Left ventricle myocardium superior (tissue), 1 donor: ENCODE results near the gene TSPAN32. TPM values are rescaled to one million over a fixed set of nuclear protein-coding genes. Genes with fewer than 3 reads are reported as not detected.
"Not testable (repeated sequence)": the region's sequence is repeated elsewhere in the genome, so short reads cannot be mapped to it uniquely, and the experiment has no call there.

Experiments used
- ATAC-seq: fragments of 200-7000 bp; cut with Tn5 transposase; one replicate; pipeline ENCODE4 v1.9.1; 2020; ENCODE audit warnings: mild to moderate bottlenecking, moderate library complexity
- DNase-seq: peaks from one replicate; pipeline ENCODE4 v3.0.0-alpha.2; 2020
- intact Hi-C: fragments of 100-400 bp; cut with micrococcal nuclease; formaldehyde crosslinking; loops from one replicate; pipeline ENCODE4 v1.11.0; 2022
- total RNA-seq: library from RNA; stranded (reverse); fragmentation: NEBNext Ultra II Directional; extraction: Animal tissue kit (Norgen Biotek cat#: 25700); gene quantifications from one replicate; pipeline ENCODE4 v1.2.1, GENCODE V29; 2021
- donor health status: DM: no; HTN: yes; CAD: no; lungs with severe emphysema.

Gene TSPAN32
- total RNA-seq, 1 donor from 2014 or later: 19.9 TPM

DNA sequence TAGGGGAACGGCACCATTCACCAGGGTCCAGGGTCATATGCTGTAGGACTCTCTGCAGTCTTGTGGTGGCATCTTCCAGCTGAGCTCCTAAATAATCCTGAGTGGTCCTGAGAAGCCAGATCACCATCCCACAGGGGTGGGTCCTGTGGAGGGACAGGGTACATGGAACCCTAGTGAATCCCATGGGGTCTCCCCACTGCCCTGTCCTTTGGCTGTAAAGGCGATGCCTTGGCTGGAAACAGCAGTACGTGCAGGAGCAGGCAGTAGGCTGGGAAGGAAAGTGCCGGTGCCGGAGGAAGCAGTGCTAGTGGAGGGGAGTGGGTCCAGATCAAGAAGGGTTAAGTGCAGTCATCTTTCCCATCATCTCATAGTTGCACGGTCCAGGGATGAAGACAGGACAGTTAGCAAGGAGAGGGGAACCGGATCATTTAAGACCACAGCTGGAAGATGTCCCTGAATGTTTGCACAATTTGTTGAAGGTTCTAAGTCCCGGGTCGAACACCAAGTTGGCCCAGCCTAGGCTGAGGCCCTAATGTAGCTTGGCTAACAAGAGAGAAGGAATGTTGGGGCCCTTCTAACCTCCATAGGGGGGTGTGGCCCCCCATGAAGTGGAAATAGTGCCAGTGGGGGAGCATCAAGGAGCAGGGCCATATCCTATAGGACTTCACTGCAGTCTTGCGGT, 18.1 kb downstream of the TSPAN32 start:
- intact Hi-C loops: no loop called here
- DNase-seq (no peak), ATAC-seq (no peak)

DNA sequence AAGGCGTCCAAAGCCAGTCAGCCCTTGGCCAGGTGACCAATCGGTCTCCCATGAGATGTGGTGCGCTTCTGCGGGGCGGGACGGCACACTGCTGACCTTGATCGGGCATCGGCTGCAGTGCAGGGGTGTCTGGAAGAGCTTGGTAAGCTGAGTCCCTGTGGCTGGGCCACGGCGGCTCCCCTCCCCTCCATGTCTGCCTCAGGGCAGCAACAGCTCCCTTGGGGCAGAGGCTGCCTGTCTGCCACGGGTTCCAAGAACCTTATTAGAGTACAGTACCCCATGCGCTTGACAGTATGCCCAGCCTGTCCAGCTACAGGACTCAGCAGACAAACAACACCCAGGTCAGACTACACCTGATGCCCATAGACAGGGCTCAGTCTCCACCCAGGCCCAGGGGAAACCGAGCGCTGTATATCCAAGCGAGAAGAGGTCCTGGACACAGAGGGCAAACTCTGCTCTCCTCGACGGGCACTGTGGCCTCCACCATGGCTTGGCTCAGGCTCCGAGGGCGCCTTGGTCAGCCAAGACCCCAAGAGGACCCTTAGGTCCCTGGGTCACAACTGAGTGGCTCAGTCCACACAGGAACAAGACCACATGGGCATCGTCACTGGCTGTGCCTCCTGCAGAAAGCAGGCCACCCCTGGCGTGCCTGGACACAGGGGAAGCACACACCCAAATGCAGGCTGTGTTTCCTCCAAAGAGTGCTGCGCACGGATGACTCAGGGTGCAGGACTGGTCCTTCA, 18.9 kb downstream of the TSPAN32 start:
- ATAC-seq: no peak
- intact Hi-C loops: no loop called here
- no peak for DNase-seq

DNA sequence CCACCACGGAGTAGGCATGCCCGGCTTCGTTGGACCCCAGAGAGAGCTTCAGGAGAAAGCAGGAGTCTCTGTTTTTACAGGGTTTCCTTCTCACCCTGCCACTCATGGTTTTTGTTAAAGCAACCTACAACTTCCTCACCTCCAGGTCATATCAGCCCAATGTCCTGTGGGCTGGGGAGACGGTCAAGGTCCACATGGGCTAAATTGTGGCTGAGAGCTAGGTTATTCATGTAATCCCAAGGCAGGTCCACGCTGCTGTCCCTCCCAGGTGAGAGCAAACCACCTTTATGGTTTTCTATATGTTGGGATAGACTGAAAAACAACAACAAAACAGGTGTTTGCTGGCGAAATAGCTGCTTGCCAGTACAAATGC, 19.5 kb downstream of the TSPAN32 start:
- intact Hi-C loops: no loop called here
- ATAC-seq: no peak
- DNase-seq: no peak

DNA sequence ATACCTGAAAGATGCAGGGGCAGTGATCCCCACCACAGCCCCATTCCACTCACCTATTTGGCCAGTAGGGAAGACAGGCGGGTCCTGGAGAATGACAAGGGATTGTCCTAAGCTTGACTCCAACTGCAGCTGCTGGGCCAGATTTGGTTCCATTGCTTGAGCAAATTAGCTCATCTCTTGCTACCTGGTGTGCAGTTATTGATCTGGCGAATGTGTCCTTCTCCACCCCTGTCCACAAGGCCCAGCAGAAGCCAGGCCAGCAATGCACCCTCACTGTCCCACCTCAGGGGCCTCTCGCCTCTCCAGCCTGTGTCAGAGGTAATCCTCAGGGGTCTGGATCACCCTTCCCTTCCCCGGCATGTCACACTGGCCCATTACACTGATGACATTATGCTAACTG, 23.3 kb downstream of the TSPAN32 start:
- ATAC-seq (peak; percentile 3), DNase-seq (no peak)
- intact Hi-C loops: no loop called here

DNA sequence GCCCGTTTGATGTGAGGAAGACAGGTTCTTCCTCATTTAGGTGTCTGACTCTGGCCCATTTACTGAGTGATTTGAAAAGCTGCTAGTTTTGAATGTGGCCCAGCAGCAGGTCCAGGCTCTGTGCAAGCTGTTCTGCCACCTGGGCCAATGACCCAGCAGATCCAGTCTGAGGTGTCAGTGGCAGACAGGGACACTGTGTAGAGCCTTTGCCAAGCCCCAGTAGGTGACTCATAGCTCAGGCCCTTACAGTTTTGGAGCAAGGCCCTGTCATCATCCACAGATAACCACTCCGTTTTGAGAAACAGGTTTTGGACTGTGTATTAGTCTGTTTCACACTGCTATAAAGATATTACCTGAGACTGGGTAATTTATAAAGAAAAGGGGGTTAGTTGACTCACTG, 23.9 kb downstream of the TSPAN32 start:
- intact Hi-C loops: no loop called here
- peak; percentile 99 for ATAC-seq

DNA sequence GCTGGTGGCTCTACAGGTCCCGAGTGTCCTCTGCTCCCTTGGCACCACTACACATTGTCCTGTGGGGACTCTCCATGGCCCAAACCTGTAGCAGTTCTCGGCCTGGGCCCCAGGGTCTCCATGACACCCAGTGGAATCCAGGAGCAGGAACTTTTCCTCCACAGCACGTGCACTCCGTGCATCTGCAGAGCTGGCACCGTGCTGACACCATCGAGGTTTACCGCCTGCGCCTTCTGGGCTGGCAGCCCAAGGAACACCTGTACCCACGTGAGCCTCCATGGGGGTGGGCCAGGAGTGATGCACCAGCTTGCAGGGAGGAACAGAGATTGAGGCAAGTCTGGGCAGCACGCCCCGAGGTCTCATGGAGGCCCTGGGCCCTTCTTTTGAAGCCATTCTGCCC, 25.2 kb downstream of the TSPAN32 start:
- ATAC-seq (no peak), DNase-seq (no peak)
- intact Hi-C loops: no loop called here

More for the DNA sequence above, 23.9 kb downstream of the TSPAN32 start:
- DNase-seq: peak; percentile 68

DNA sequence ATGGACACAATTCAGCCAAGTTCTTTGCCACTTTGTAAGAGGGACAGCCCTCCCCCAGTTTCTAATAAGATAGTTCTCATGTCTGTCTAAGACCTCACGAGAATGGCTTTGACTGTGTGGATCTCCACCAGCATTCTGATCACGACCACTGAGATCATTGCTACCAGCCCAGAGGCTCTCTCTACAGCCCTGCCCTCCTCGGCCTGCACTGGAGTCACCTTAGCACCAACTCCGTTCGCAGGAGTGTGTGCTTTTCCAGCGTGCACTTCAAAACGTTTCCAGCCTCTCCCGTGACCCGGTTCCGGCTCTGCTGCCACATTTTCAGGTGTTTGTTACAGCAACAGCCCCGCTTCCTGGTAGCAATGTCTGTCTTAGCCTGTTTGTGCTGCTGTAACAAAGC, 26.2 kb downstream of the TSPAN32 start:
- DNase-seq (no peak), ATAC-seq (no peak)
- intact Hi-C loops: no loop called here

DNA sequence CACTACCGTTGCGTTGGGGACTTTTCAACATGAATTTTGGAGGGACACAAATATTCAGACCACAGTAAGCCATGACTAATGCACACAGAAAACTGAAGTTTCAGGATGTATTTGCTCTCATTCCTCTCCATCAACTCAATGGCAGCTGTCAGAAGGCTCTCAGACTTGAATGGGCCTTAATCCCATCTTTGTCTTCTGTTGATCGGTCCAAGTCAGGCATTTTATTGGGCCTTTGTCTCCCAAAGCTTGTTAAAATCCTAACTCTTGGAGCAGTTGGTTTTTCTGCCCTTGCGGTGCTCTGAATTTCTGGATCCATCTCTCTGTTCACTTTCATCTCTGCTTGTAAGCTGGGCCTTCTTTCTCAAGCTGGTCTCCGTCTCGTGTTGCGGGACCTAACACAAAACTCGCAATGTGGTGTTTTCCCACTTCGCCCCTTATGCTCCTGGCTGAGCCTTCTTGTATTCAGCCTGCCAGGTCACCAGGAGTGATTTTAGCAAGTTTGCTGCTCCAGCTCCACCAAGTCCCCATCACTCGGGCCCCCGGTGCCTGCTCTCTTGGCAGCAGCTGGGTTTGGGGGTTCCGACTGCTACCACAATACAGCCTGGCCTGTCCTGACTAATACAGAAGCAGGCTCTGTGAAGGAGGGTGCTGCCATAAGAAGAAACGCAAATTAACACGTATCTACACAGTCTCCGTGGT, 27.0 kb downstream of the TSPAN32 start:
- ATAC-seq (no peak), DNase-seq (no peak)
- intact Hi-C loops: no loop called here

DNA sequence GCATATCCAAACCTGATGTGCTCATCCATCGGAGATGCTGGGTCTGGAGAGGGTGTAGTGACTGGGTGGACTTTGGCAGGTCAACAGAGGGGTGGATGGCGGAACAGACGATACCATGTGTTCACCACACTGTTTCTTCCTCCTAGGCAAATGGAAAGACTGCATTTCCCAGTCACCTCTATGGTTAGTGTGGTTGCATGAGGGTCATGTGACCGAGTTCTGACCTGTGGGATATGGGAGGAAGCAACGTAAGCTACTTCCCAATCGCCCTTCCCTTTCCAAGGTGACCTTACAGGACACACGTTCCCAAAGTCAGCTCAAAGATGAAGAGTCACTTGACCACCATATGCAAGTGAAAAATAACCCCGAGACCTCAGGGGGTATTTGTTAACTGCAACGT, 27.7 kb downstream of the TSPAN32 start:
- DNase-seq (no peak), ATAC-seq (no peak)
- intact Hi-C loops: no loop called here

DNA sequence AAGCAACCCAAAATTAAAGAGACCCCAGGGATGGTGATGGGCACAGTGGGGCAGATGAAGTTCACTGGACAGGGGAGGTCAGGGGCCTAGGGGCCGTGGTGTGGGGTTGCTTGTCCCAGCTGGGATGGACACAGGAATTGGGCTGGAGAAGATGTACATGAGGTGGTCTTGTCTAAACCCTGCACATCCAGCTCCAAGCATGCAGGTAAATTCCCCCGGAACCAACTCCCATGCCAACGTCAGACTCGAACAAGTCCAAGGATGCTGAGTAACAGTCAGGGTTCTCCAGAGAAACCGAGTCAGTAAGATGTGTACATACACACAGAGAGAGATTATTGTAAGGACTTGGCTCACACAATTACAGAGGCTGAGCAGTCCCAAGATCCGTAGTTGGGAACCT, 28.9 kb downstream of the TSPAN32 start:
- no peak for ATAC-seq
- DNase-seq: no peak
- intact Hi-C loops: no loop called here

DNA sequence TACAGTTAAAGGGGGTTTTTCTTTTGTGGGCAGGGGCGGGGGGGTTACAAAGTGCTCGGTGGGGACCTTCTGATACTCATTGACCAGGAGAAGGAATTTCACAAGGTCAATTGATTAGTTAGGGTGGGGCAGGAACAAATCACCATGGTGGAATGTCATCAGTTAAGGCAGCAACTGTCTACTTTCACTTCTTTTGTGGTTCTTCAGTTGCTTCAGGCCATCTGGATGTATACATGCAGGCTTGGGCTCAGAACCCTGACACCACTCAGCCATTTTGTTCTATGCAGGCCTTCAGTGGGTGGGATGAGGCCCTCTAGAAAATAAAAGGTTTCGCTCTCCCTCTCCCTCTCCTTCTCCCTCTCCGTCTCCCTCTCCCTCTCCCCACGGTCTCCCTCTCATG, 29.6 kb downstream of the TSPAN32 start:
- DNase-seq (no peak), ATAC-seq (no peak)
- intact Hi-C loops: no loop called here

DNA sequence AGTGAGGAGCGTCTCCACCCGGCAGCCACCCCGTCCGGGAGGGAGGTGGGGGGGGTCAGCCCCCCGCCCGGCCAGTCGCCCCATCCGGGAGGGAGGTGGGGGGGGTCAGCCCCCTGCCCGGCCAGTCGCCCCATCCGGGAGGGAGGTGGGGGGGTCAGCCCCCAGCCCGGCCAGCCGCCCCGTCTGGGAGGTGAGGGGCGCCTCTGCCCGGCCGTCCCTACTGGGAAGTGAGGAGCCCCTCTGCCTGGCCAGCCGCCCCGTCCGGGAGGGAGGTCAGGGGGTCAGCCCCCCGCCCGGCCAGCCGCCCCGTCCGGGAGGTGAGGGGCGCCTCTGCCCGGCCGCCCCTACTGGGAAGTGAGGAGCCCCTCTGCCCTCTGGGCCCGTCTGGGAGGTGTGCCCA, 30.8 kb downstream of the TSPAN32 start:
- ATAC-seq, intact Hi-C loops: not testable (repeated sequence)

DNA sequence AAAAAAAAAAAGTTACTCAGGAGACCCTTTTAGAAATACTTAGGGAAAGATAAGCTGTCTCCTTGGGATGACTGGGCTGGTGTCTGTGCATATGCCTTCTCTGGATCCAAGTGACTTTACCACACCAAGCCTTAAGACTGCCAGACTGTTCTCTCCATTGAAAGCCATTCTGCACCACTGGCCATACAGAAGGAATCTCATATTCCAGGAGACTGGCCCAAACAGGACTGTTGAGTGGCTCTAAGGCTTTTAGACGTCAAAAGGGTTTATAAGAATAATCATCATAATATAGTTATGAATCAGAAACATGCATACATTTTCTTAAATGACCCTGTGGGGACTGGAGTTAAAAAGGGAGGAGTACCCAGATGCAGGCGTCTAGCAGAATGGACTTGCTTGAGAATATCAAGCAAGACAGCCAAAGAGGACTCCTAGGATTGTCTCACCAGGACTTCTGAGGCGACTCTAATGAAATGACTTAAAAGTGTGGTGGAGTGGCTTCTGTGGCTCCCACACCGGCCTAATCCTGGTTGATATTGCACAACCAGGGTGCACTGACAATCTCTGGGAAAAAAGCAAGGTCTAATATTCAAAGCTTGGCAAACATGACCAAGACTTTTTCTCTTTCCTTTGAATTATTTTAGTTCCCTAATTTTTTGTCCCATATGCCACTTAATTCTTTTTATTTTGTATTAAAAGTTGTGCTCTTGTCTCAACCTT, 31.8 kb downstream of the TSPAN32 start:
- DNase-seq, intact Hi-C loops, ATAC-seq: not testable (repeated sequence)

More for the DNA sequence above, 30.8 kb downstream of the TSPAN32 start:
- not testable (repeated sequence) for DNase-seq

DNA sequence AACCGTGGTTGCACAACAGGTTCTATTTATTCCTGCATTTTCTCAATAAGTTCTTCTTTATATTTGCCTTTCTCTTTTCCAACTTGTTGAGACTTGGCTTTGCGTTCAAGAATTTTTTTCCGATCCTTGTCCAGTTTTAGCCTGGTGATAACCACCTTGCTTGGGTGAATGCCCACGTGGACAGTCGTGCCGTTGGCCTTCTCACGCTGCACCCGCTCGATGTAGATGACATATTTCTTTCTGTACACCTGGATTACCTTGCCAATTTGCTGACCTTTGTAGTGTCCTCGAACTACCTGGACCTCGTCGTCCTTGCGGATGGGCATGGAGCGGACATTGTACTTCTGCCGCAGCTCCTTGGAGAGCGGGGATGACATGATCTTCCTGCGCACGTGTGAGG, 33.5 kb downstream of the TSPAN32 start:
- not testable (repeated sequence) for ATAC-seq, DNase-seq

DNA sequence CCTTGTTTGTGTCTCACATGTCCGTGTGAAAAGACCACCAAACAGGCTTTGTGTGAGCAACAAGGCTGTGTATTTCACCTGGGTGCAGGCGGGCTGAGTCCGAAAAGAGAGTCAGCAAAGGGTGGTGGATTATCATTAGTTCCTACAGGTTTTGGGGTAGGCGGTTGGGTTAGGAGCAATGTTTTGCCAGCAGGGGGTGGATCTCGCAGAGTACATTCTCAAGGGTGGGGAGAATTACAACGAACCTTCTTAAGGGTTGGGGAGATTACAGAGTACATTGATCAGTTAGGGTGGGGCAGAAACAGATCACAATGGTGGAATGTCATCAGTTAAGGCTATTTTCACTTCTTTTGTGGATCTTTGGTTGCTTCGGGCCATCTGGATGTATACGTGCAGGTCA, 36.9 kb downstream of the TSPAN32 start:
- intact Hi-C loops, DNase-seq, ATAC-seq: not testable (repeated sequence)

More for the DNA sequence above, 33.5 kb downstream of the TSPAN32 start:
- intact Hi-C loops: not testable (repeated sequence)

DNA sequence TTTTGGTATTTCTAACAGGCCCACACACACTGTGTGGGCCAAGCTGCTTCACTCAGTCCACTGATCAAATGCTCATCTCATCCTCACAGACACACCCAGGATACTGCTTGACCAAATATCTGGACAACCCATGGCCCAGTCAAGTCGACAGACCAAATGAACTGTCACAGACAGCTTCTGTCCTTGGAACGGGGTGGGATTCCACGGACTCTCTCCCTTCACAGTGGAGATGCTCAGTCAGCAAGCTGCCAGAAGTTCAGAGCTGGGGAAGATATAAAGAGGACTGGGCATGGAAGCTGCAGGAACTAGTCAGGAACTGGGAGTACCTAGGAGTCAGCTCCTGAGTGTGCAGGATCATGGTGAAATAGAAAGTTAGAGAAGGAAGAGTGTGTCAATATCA, 40.7 kb downstream of the TSPAN32 start:
- ATAC-seq: no peak
- intact Hi-C loops: no loop called here
- DNase-seq: no peak

DNA sequence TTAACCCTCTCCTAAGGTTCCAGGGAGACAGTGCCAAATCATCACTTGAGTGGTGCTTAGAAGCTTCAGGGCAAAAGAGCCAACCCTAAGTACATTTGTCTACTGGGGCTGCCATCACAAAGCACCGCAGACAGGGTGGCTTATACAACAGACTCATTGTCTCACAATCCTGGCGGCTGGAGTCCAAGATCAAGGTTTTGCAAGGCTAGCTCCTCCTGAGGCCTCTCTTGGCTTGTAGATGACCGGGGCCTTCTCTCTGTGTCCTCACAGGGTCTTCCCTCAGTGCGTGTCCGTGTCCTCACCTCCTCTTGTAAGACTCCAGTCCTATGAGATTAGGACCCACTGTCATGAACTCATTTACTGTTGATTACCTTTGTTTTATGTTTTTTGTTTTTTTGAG, 41.2 kb downstream of the TSPAN32 start:
- intact Hi-C loops: no loop called here
- DNase-seq: no peak
- ATAC-seq: no peak

DNA sequence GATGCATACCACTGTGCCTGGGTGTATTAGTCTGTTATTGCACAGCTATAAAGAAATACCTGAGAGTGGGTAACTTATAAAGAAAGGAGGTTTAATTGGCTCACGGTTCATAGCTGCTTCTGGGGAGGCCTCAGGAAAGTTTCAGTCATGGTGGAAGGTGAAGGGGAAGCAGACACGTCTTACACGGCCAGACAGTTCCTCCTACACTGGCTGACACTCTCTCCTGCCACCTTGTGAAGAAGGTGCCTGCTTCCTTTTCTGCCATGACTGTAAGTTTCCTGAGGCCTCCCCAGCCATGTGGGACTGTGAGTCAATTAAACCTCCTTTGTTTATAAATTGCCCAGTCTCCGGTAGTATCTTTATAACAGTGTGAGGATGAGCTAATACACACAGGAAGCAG, 41.7 kb downstream of the TSPAN32 start:
- ATAC-seq (no peak), DNase-seq (no peak)
- intact Hi-C loops: no loop called here

DNA sequence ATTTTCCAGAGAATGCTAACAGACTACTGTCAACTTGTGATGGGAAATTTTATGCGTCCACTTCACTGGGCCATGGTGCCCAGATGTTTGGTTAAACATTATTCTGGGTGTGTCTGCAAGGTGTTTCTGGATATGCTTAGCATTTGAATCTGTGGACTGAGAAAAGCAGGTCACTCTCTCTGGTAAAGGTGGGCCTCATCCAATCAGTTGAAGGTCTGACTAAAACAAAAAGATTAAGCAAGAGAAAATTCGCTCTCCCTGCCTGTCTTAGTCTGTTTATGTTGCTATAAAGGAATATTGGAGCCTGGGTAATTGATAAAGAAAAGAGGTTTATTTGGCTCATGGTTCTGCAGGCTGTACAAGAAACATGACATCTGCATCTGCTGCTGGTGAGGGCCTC, 43.2 kb downstream of the TSPAN32 start:
- no peak for ATAC-seq
- intact Hi-C loops: no loop called here

DNA sequence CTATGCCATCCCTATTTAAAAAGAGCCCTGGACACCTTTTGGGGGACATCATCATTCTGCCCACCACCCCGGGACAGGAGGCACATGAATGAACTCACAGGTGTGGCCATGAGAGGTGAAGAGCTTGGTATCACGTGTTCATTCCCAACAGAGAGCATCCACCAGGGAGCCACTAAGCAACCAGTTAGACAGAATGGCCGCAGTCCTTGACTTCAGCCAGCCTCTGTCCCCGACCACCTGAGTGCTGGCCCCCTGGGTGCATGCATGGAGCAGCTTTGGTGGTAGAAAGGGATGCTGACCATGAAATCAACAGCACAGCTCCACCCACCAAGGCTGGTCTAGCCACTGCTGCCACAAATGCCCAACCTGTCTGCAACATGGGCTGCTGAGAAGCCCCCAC, 44.2 kb downstream of the TSPAN32 start:
- ATAC-seq (no peak), DNase-seq (no peak)
- intact Hi-C loops: no loop called here

More for the DNA sequence above, 43.2 kb downstream of the TSPAN32 start:
- no peak for DNase-seq
